Neutrophil (primary cell): ENCODE data around the gene RPUSD3.
A peak's percentile ranks its signal among the peaks of the same experiment; 100 is the strongest.
"Not testable (repeated sequence)": the region's sequence is repeated elsewhere in the genome, so short reads cannot be mapped to it uniquely, and the experiment has no call there.

Experiments
- H3K27ac ChIP-seq: fragments of 200-600 bp; sonication (generic); 2 replicates; pipeline ENCODE4 v1.5.1; 2016; ENCODE audit warnings: mild to moderate bottlenecking, moderate library complexity
- H3K27me3 ChIP-seq: fragments of 200-600 bp; sonication (generic); 2 replicates; pipeline ENCODE4 v1.6.0; 2016; ENCODE audit warnings: mild to moderate bottlenecking
- H3K36me3 ChIP-seq: fragments of 200-600 bp; sonication (generic); 2 replicates; pipeline ENCODE4 v1.5.1; 2017
- H3K4me1 ChIP-seq, 2 experiments: fragments of 200-600 bp in 1 of 2; sonication (generic) in 1 of 2; 1 replicate in 1 of 2; 2 replicates in 1 of 2; pipeline versions ENCODE4 v1.5.1 to v1.6.1; 2013 to 2016; ENCODE audit warnings: low read depth in 1 of 2, low read length in 1 of 2, mild to moderate bottlenecking in 1 of 2, moderate library complexity in 1 of 2; ENCODE audit not compliant: control insufficient read depth in 1 of 2, insufficient read depth in 1 of 2
- H3K4me3 ChIP-seq, 2 experiments: fragments of 200-600 bp in 1 of 2; sonication (generic) in 1 of 2; 1 replicate in 1 of 2; 2 replicates in 1 of 2; pipeline ENCODE4 v1.5.1; 2013 to 2016; ENCODE audit warnings: low read depth in 1 of 2, low read length in 1 of 2, mild to moderate bottlenecking in 1 of 2, moderate library complexity in 1 of 2
- H3K9me3 ChIP-seq: fragments of 200-600 bp; sonication (generic); 2 replicates; pipeline ENCODE4 v1.5.1; 2016
- CTCF ChIP-seq: fragments of 200-600 bp; sonication (generic); IDR thresholded peaks from 2 replicates; pipeline ENCODE4 v1.5.1; 2016; ENCODE audit warnings: antibody characterized with exemption

RPUSD3 gene

GRCh38 chr3:9855594-9855993, 11.8 kb upstream of the RPUSD3 start:
- TF ChIP-seq CTCF: no peak

GRCh38 chr3:9854291-9854940, 10.6 kb upstream of the RPUSD3 start:
- not testable (repeated sequence) for H3K4me3 ChIP-seq, H3K36me3 ChIP-seq, H3K9me3 ChIP-seq, H3K27ac ChIP-seq, H3K27me3 ChIP-seq, H3K4me1 ChIP-seq

More at GRCh38 chr3:9855594-9855993, 11.8 kb upstream of the RPUSD3 start:
- Histone ChIP-seq H3K4me3 (no peak overlapping the region), H3K27ac (no peak overlapping the region), H3K36me3 (no peaks in the 10 kb centered on the region), H3K9me3 (no peaks in the 10 kb centered on the region), H3K27me3 (no peaks in the 10 kb centered on the region), H3K4me1 (no peaks in the 10 kb centered on the region)

- Histone ChIP-seq H3K27me3 (no peaks in the 10 kb centered on the region), H3K9me3 (no peaks in the 10 kb centered on the region), H3K4me1 (no peaks in the 10 kb centered on the region), H3K36me3 (no peaks in the 10 kb centered on the region), H3K27ac (no peak overlapping the region), H3K4me3 (no peak overlapping the region)
- TF ChIP-seq CTCF: no peak
These were observed 8.7 kb upstream of the RPUSD3 start for GRCh38 chr3:9852528-9852927.

- H3K4me3 ChIP-seq, H3K36me3 ChIP-seq, H3K27ac ChIP-seq, H3K27me3 ChIP-seq, H3K4me1 ChIP-seq, H3K9me3 ChIP-seq: not testable (repeated sequence)
These were observed 8.1 kb upstream of the RPUSD3 start for GRCh38 chr3:9851926-9852325.

GRCh38 chr3:9851383-9851782, 7.6 kb upstream of the RPUSD3 start:
- H3K4me3 ChIP-seq, H3K4me1 ChIP-seq, H3K27me3 ChIP-seq, H3K36me3 ChIP-seq, H3K9me3 ChIP-seq, H3K27ac ChIP-seq: not testable (repeated sequence)

DNA sequence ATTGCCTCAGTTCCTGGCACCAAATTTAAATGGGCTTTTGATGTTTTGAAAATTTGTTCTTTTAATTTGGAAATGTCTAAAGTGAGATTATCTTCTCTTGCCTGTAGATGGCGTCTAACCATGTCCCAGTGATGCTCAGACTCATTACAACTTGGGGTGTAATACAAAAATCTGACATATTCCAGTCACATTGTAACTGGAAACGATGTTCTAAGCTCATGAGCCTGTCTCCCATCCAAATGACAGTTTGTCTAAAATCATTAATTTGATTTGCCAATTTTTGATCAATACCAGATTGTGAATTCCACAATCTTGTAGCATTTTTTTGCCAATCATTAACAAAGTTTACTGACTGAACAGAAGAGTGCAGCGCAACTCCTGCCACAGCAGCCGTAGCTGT, 5.1 kb upstream of the RPUSD3 start:
- TF ChIP-seq CTCF: peak; percentile 26
- H3K27me3 ChIP-seq, H3K9me3 ChIP-seq, H3K4me3 ChIP-seq, H3K4me1 ChIP-seq, H3K27ac ChIP-seq, H3K36me3 ChIP-seq: not testable (repeated sequence)

DNA sequence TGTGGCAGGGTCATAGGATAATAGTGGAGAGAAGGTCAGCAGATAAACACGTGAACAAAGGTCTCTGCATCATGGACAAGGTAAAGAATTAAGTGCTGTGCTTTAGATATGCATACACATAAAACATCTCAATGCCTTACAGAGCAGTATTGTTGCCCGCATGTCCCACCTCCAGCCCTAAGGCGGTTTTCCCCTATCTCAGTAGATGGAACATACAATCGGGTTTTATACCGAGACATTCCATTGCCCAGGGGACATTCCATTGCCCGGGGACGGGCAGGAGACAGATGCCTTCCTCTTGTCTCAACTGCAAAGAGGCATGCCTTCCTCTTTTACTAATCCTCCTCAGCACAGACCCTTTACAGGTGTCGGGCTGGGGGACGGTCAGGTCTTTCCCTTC, 4.1 kb upstream of the RPUSD3 start:
- H3K9me3 ChIP-seq, H3K36me3 ChIP-seq, H3K27ac ChIP-seq, H3K4me3 ChIP-seq, H3K27me3 ChIP-seq: not testable (repeated sequence)
- peaks cover 12 to 16% of the 10 kb centered on the region in 2 experiments for H3K4me1 ChIP-seq
